Activated T-helper 17 cell treated with anti-CD3 and anti-CD28 coated beads, Interleukin-2, amount 50 U/mL, for 72 hours (primary cell): ENCODE results near the gene KRTAP22-2. TPM values are rescaled to one million over a fixed set of nuclear protein-coding genes. Genes with fewer than 3 reads are reported as not detected.

Experiments used
- ATAC-seq: fragments of 150-1000 bp; cut with Tn5 transposase; replicated peaks from 2 replicates; pipeline ENCODE4 v1.10.0; 2021; ENCODE audit warnings: mild to moderate bottlenecking, moderate library complexity
- H3K27ac Mint-ChIP-seq: one replicate; pipeline ENCODE4 v1.8.0; 2022; ENCODE audit warnings: mixed read lengths
- H3K27me3 Mint-ChIP-seq: one replicate; pipeline ENCODE4 v1.8.0; 2022; ENCODE audit warnings: mixed read lengths
- H3K36me3 Mint-ChIP-seq: one replicate; pipeline ENCODE4 v1.8.0; 2022; ENCODE audit warnings: low read depth, mild to moderate bottlenecking, mixed read lengths
- H3K4me1 Mint-ChIP-seq: one replicate; pipeline ENCODE4 v1.8.0; 2022; ENCODE audit warnings: mixed read lengths
- H3K4me3 Mint-ChIP-seq: one replicate; pipeline ENCODE4 v1.8.0; 2022; ENCODE audit warnings: mild to moderate bottlenecking, mixed read lengths
- H3K9me3 Mint-ChIP-seq: one replicate; pipeline ENCODE4 v1.8.0; 2022; ENCODE audit warnings: mixed read lengths
- total RNA-seq, 2 donors: library from RNA; stranded (reverse); gene quantifications; one replicate each; pipeline ENCODE4 v1.2.3, GENCODE V29; 2022

KRTAP22-2 gene
- total RNA-seq, 2 donors from 2014 or later: not detected

GRCh38 chr21:30598802-30599201, 8.6 kb upstream of the KRTAP22-2 start, which contains the start of gene KRTAP6-2:
KRTAP6-2 (minus strand) TSS chr21:30598902; CDS start chr21:30598874, 28 bp downstream.
- H3K9me3 Mint-ChIP-seq: peaks cover 5% of the 10 kb centered on the region
- no peaks in the 10 kb centered on the region for H3K4me1 Mint-ChIP-seq
- peaks cover 4% of the 10 kb centered on the region for H3K27me3 Mint-ChIP-seq
- ATAC-seq: no peak
- no peak within 1 kb of the TSS for H3K27ac Mint-ChIP-seq
- H3K36me3 Mint-ChIP-seq: no peaks in the 10 kb centered on the region
- H3K4me3 Mint-ChIP-seq: no peak within 1 kb of the TSS

DNA sequence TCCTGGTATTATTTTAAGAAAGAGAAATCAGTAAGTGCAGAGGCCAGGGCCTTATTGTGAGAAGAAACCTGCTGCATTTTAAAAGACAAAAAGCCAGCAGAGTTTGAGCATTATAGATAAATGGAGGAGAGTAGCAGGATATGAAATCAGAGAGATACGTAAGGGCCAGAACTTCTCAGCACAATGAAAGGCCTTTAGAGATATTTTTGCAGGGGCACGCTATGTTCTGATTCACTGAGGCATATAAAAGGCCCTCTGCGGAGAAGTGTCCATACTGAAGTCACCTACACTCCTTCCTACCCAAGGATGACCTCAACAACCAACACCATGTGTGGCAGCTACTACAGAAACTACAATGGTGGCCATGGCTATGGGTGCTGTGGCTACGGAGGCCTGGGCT, 1.9 kb upstream of the KRTAP22-2 start, which contains the start of gene KRTAP6-3:
TSS of gene KRTAP6-3 (plus strand) at position 301 of the 400 bp plus-strand sequence. CDS start at position 307, 6 bp downstream.
- Mint-ChIP-seq H3K27me3 (no peaks in the 10 kb centered on the region), H3K9me3 (no peaks in the 10 kb centered on the region), H3K4me1 (no peaks in the 10 kb centered on the region), H3K27ac (no peak within 1 kb of the TSS), H3K36me3 (no peaks in the 10 kb centered on the region), H3K4me3 (no peak within 1 kb of the TSS)
- ATAC-seq: no peak

- H3K4me3 Mint-ChIP-seq: no peak overlapping the region
- peaks cover 8% of the 10 kb centered on the region for H3K27me3 Mint-ChIP-seq
- H3K36me3 Mint-ChIP-seq: no peaks in the 10 kb centered on the region
- H3K27ac Mint-ChIP-seq: no peak overlapping the region
- H3K4me1 Mint-ChIP-seq: no peaks in the 10 kb centered on the region
- no peak for ATAC-seq
- H3K9me3 Mint-ChIP-seq: no peaks in the 10 kb centered on the region
Observed at GRCh38 chr21:30582870-30583269, 7.3 kb downstream of the KRTAP22-2 start.

DNA sequence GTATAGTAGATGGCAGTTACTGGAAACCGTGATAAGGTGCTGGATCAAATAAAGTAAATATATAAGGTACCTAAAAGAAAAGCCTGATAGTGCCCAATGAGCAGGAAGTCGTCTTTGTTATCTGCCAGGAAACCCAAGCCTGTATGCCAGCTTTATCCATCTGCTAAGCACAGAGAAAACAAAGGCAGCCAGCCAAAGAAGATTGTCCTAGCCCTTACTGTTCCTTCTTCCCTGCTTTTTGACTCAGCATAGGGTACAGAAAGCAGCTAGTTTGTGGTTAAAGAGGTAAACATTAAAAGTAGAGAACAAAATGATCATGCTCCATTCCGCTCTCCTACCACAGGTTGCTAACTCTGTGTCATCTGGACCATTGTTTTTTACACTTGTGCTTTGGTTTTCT, 10.1 kb downstream of the KRTAP22-2 start:
- H3K36me3 Mint-ChIP-seq: no peaks in the 10 kb centered on the region
- ATAC-seq: no peak
- no peak overlapping the region for H3K27ac Mint-ChIP-seq
- peaks cover 10% of the 10 kb centered on the region for H3K27me3 Mint-ChIP-seq
- no peak overlapping the region for H3K4me3 Mint-ChIP-seq
- no peaks in the 10 kb centered on the region for H3K4me1 Mint-ChIP-seq
- H3K9me3 Mint-ChIP-seq: no peaks in the 10 kb centered on the region

DNA sequence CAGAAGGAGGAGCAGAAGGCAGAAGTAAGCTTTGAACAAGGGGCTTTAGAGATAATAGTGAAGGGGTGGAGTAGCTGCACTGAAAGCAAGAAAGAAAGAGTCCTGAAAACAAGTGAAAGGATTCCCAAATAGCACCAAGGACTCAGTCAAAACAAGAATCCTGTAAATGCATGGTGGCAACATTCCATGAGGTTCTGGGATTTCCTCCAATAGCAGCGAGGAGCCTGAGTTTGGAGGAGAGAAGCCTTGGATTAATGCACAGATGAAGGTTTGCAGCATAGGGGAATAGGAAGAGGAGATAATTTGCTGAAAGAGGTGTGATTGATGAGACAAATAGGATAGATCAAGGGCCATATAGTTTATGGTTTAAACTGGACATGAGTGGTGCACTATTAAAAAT, 10.9 kb downstream of the KRTAP22-2 start:
- Mint-ChIP-seq H3K4me1 (no peaks in the 10 kb centered on the region), H3K27me3 (peaks cover 6% of the 10 kb centered on the region), H3K9me3 (no peaks in the 10 kb centered on the region), H3K4me3 (no peak overlapping the region), H3K27ac (no peak overlapping the region), H3K36me3 (no peaks in the 10 kb centered on the region)
- ATAC-seq: no peak

GRCh38 chr21:30577766-30578165, 12.4 kb downstream of the KRTAP22-2 start:
- peak; percentile 56 for ATAC-seq
- no peaks in the 10 kb centered on the region for H3K9me3 Mint-ChIP-seq
- no peaks in the 10 kb centered on the region for H3K36me3 Mint-ChIP-seq
- peaks cover 3% of the 10 kb centered on the region for H3K27me3 Mint-ChIP-seq
- no peak overlapping the region for H3K27ac Mint-ChIP-seq
- H3K4me3 Mint-ChIP-seq: no peak overlapping the region
- H3K4me1 Mint-ChIP-seq: no peaks in the 10 kb centered on the region

DNA sequence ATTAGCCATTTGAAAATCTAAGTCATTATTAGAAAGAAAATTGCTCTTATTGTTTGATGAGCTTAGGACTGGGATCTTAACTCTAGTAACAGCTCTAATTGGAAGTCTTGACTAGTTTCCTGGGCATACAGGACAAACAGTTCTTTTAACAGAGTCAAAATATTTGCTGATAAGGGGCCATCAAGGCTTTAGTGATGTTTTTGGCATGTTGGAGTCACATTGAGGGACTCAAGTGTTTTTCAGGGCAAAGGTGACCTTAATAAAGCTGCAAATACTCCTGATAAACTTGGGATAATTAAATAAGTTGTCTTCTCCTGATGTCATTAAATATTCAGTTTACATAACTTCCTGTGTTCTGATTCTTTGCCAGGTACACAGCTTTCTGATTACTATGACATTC, 22.6 kb downstream of the KRTAP22-2 start:
- H3K27me3 Mint-ChIP-seq: no peaks in the 10 kb centered on the region

GRCh38 chr21:30563630-30564029, 26.6 kb downstream of the KRTAP22-2 start:
- Mint-ChIP-seq H3K27ac (no peak overlapping the region), H3K36me3 (no peaks in the 10 kb centered on the region), H3K4me3 (no peak overlapping the region), H3K4me1 (no peaks in the 10 kb centered on the region), H3K9me3 (no peaks in the 10 kb centered on the region), H3K27me3 (no peaks in the 10 kb centered on the region)
- no peak for ATAC-seq

More for the DNA sequence above, 22.6 kb downstream of the KRTAP22-2 start:
- H3K4me3 Mint-ChIP-seq: no peak overlapping the region
- H3K36me3 Mint-ChIP-seq: no peaks in the 10 kb centered on the region
- ATAC-seq: no peak
- no peaks in the 10 kb centered on the region for H3K9me3 Mint-ChIP-seq
- no peak overlapping the region for H3K27ac Mint-ChIP-seq
- no peaks in the 10 kb centered on the region for H3K4me1 Mint-ChIP-seq

DNA sequence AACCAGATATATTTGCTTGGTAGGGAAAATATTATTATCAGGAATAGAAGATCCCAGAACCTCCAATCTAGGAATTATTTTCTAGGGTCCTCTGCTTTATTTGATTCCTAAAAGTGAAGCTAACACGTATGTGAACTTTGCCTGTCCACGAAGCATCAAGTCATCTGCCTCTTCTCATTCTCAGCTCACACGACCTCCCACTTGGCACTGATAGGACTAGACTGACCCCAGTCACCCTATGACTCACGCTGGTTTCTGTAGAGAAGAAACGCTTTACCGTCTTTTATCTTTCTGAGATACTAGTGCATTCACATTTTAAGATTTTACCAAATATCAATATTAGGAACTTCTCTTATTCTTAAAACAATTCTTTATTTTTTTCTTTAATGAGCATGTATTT, 27.1 kb downstream of the KRTAP22-2 start:
- Mint-ChIP-seq H3K4me1 (no peaks in the 10 kb centered on the region), H3K27ac (no peak overlapping the region), H3K27me3 (no peaks in the 10 kb centered on the region), H3K36me3 (no peaks in the 10 kb centered on the region), H3K4me3 (no peak overlapping the region), H3K9me3 (no peaks in the 10 kb centered on the region)
- ATAC-seq: no peak

DNA sequence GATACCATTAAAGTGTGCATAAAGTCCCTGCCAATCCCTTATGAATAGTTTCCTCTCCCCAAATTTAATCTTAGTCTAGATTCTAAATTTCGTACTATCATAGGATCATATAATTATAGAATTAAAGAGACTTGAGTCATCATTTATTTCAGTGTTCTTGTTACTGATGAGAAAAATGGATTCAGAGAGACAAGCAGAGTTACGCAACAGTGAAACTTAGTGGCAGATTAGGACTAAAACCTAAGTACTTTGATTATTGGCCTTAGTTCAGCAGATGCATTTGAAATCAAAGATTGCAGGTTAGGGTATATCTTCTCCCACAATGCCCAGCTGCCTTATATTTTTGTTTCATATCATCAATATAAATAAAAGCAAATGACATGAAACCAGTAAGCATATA, 28.2 kb downstream of the KRTAP22-2 start:
- H3K36me3 Mint-ChIP-seq: no peaks in the 10 kb centered on the region
- no peaks in the 10 kb centered on the region for H3K27me3 Mint-ChIP-seq
- ATAC-seq: no peak
- H3K27ac Mint-ChIP-seq: no peak overlapping the region
- H3K4me3 Mint-ChIP-seq: no peak overlapping the region
- H3K9me3 Mint-ChIP-seq: no peaks in the 10 kb centered on the region
- no peaks in the 10 kb centered on the region for H3K4me1 Mint-ChIP-seq

- no peak for ATAC-seq
- no peaks in the 10 kb centered on the region for H3K9me3 Mint-ChIP-seq
- no peaks in the 10 kb centered on the region for H3K36me3 Mint-ChIP-seq
- H3K27ac Mint-ChIP-seq: no peak within 1 kb of the TSS
- H3K27me3 Mint-ChIP-seq: no peaks in the 10 kb centered on the region
- no peak within 1 kb of the TSS for H3K4me3 Mint-ChIP-seq
- no peaks in the 10 kb centered on the region for H3K4me1 Mint-ChIP-seq
Observed at GRCh38 chr21:30561264-30561895, 28.8 kb downstream of the KRTAP22-2 start, which contains the start of gene KRTAP19-7. KRTAP19-7 (minus strand) TSS chr21:30561314; CDS start chr21:30561289, 25 bp downstream.

- H3K4me3 Mint-ChIP-seq: no peak overlapping the region
- H3K27ac Mint-ChIP-seq: no peak overlapping the region
- peaks cover 8% of the 10 kb centered on the region for H3K27me3 Mint-ChIP-seq
- ATAC-seq: no peak
- no peaks in the 10 kb centered on the region for H3K36me3 Mint-ChIP-seq
- H3K4me1 Mint-ChIP-seq: no peaks in the 10 kb centered on the region
- peaks cover 7% of the 10 kb centered on the region for H3K9me3 Mint-ChIP-seq
Observed at GRCh38 chr21:30555095-30555494, 35.1 kb downstream of the KRTAP22-2 start.

DNA sequence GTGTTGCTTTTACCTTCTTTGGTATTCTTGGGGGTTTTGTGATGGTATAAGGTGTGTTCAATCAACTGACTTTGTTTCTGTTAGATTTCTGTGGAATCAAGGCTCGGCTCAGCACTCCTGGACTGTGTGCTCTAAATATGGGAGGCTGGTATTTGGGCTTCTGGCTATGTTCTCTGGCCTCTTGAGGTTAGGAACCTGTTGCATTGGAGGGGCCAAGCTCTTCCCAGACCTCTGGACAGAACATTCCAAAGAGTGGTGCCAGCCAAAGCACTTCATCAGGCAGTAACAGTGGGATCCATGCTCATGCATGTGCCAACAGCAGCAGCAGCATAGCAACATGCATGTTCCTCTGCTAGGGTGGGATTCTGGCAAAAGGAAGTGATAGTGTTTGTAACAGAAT, 37.4 kb downstream of the KRTAP22-2 start:
- Mint-ChIP-seq H3K4me1 (no peaks in the 10 kb centered on the region), H3K9me3 (peaks cover 11% of the 10 kb centered on the region), H3K27ac (no peak overlapping the region), H3K27me3 (peaks cover 13% of the 10 kb centered on the region), H3K4me3 (no peak overlapping the region), H3K36me3 (no peaks in the 10 kb centered on the region)
- ATAC-seq: no peak

DNA sequence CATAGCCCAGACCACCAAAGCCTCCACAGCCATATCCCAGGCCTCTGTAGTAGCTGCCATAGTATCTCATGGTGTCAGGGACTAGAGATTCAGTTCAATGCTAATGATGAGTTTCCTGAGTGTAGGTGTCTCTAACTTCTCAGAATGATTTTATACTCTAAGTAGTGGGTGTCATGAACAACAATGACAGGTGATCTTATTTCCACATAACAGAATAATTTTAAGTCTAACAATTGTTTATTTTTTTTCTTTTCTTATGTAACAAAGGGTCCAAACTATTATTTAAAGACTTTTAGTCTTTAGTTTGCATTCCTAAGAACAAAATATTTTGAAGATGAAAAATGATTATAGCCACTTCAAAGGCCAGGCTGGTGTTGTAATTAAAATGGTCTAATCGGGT, 48.4 kb downstream of the KRTAP22-2 start, which contains the start of gene KRTAP19-6:
TSS of gene KRTAP19-6 (minus strand) at position 101 of the 400 bp plus-strand sequence. CDS start at position 70, 31 bp downstream.
- no peak within 1 kb of the TSS for H3K27ac Mint-ChIP-seq
- ATAC-seq: no peak
- no peaks in the 10 kb centered on the region for H3K36me3 Mint-ChIP-seq
- no peak within 1 kb of the TSS for H3K4me3 Mint-ChIP-seq
- no peaks in the 10 kb centered on the region for H3K27me3 Mint-ChIP-seq
- no peaks in the 10 kb centered on the region for H3K4me1 Mint-ChIP-seq
- peaks cover 4% of the 10 kb centered on the region for H3K9me3 Mint-ChIP-seq
